PC-9 (cell line): ENCODE results near the gene BANP.

Experiments
- CTCF ChIP-seq: fragments of 200-600 bp; sonication (generic); conservative IDR thresholded peaks from 2 replicates; pipeline ENCODE4 v1.6.1; 2017; ENCODE audit warnings: mixed run types, antibody characterized with exemption, mild to moderate bottlenecking, moderate library complexity
- EZH2 ChIP-seq: fragments of 200-600 bp; sonication (generic); IDR thresholded peaks from 2 replicates; pipeline ENCODE4 v1.8.0; 2017; ENCODE audit warnings: antibody characterized with exemption, low read depth

GRCh38 chr16:88017587-88018101 is 66.4 kb downstream of the BANP start:
- TF ChIP-seq EZH2 (no peak), CTCF (no peak)
